ENCODE data around the gene CC2D2A. TPM values are rescaled to one million over a fixed set of nuclear protein-coding genes. Genes with fewer than 3 reads are reported as not detected.

CC2D2A gene
- total RNA-seq, 3 donors from 2014 or later = 10.7 to 22.9 (median 14.9) TPM

DNA sequence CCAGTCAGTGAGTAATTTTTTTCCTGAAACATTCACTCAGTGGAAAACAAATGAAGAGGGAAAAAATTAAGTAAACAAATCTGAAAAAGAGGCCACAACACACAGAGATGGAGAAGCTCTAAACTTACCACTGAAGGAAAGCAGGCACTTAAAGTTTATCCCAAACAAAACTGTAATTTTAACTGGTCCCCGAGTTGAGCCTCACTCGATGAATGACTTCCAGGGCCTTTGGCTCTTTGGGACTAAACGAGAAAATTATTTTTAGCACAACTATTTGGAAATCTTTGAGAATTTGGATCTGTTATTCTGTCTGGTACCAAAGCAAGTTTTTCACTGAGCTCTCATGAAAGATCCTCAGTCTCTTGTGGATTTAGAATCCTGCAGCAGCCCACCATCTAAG lies 42.0 kb upstream of the CC2D2A start, which contains the start of gene C1QTNF7:
Gene C1QTNF7 (plus strand): TSS at position 333 of the 400 bp plus-strand sequence. CDS start 7,711 bp downstream, outside the sequence.
- Histone ChIP-seq H3K27ac (peak within 1 kb of the TSS in 1 of 2 donors; percentile 27), H3K9me3 (no peaks in the 10 kb centered on the region), H3K4me1 (no peaks in the 10 kb centered on the region), H3K4me3 (no peak within 1 kb of the TSS), H3K27me3 (no peaks in the 10 kb centered on the region), H3K36me3 (no peaks in the 10 kb centered on the region)
- TF ChIP-seq POLR2A (IDR thresholded peaks at IDR 0.05) = no peak
- TF ChIP-seq CTCF (IDR thresholded peaks at IDR 0.05) = no peak
- TF ChIP-seq POLR2AphosphoS5 (IDR thresholded peaks at IDR 0.05) = no peak
- DNase-seq (ENCODE audit: low spot score in 2 of 2) = no peak
- intact Hi-C loops (cut with DNase I; ENCODE audit: low total_unique reads) = no loop called here

DNA sequence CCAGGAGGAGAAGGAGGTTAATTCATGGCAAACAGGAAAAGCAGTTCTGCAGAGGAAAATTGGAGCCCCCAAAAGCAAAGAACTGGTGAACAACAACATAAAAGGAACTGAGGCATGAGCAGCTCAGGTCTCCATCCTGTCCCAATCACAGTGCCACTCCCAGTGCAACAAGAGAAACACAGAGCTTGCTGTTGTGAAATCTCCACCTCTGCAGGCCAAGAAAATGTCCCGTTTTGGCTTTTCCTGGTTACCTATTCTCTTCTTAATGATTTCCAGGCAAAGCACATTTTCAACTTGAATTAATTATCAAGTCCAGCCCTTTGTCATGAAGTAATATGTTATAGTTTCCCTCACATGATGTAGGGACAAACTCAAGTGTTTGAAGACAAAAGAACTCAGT lies 41.1 kb upstream of the CC2D2A start:
- DNase-seq (ENCODE audit: low spot score in 2 of 2) = no peak
- intact Hi-C loops (cut with DNase I; ENCODE audit: low total_unique reads) = no loop called here
- H3K4me3 ChIP-seq = no peak overlapping the region
- no peaks in the 10 kb centered on the region for H3K9me3 ChIP-seq
- no peaks in the 10 kb centered on the region for H3K27me3 ChIP-seq
- H3K27ac ChIP-seq = no peak overlapping the region
- TF ChIP-seq POLR2AphosphoS5 (IDR thresholded peaks at IDR 0.05) (peak in 2 of 3 donors; percentile 17 to 78), CTCF (IDR thresholded peaks at IDR 0.05) (no peak)
- H3K4me1 ChIP-seq = no peaks in the 10 kb centered on the region
- H3K36me3 ChIP-seq = no peaks in the 10 kb centered on the region

DNA sequence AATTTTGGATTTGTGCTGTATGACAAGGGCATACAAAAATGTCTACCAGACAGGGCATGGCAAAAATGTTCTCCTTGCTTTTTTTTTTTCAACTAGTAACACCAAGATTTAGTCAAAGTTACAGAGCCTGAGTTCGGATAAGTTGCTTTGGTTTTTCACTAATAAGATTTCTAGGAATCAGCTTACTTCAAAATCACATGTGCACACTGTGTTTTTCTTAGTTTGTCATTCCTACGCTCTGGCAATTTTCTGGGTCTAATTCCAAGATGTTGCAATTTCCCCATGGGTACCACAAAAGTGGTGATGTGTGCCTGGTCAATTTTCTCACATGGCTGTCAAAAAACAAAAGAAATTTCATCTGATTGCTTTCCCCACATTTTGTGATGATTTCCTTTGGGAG lies 35.6 kb upstream of the CC2D2A start:
- Histone ChIP-seq H3K4me1 (no peaks in the 10 kb centered on the region), H3K27ac (no peak overlapping the region)

GRCh38 chr4:15434676-15435075 lies 35.0 kb upstream of the CC2D2A start:
- H3K27ac ChIP-seq = no peak overlapping the region
- H3K36me3 ChIP-seq = no peaks in the 10 kb centered on the region
- no peaks in the 10 kb centered on the region for H3K4me1 ChIP-seq
- H3K9me3 ChIP-seq = no peaks in the 10 kb centered on the region
- no peak overlapping the region for H3K4me3 ChIP-seq
- intact Hi-C loops (cut with DNase I; ENCODE audit: low total_unique reads) = no loop called here
- TF ChIP-seq POLR2A (IDR thresholded peaks at IDR 0.05) = no peak
- TF ChIP-seq CTCF (IDR thresholded peaks at IDR 0.05) = no peak
- TF ChIP-seq POLR2AphosphoS5 (IDR thresholded peaks at IDR 0.05) = no peak
- no peaks in the 10 kb centered on the region for H3K27me3 ChIP-seq
- DNase-seq (ENCODE audit: low spot score in 2 of 2) = no peak

More for the DNA sequence above, 35.6 kb upstream of the CC2D2A start:
- TF ChIP-seq CTCF (IDR thresholded peaks at IDR 0.05) (no peak), POLR2AphosphoS5 (IDR thresholded peaks at IDR 0.05) (no peak), POLR2A (IDR thresholded peaks at IDR 0.05) (no peak)
- intact Hi-C loops (cut with DNase I; ENCODE audit: low total_unique reads) = no loop called here
- no peaks in the 10 kb centered on the region for H3K36me3 ChIP-seq
- H3K27me3 ChIP-seq = no peaks in the 10 kb centered on the region
- H3K4me3 ChIP-seq = no peak overlapping the region
- DNase-seq (ENCODE audit: low spot score in 2 of 2) = no peak
- H3K9me3 ChIP-seq = no peaks in the 10 kb centered on the region

DNA sequence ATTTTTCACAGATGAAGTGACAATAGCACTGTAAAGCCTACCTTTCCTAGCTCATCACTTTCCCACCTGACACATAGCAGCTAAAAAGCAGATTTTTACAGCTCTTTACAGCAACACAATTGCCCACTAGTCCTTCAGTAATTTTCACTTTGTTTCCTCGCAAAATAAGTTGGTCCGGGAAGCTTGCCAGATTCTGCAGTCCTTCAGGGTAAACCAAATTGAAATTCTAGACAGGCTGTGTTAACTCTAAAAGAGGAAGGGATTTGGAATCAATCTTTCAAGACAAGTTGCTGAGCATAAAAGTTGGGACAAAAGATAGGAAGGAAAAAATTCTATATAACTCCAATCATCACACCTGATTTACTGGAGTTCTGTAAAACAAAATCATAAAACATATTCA lies 33.2 kb upstream of the CC2D2A start:
- intact Hi-C loops (cut with DNase I; ENCODE audit: low total_unique reads) = no loop called here
- Histone ChIP-seq H3K36me3 (no peaks in the 10 kb centered on the region), H3K27ac (no peak overlapping the region), H3K27me3 (no peaks in the 10 kb centered on the region), H3K9me3 (no peaks in the 10 kb centered on the region), H3K4me3 (no peak overlapping the region), H3K4me1 (no peaks in the 10 kb centered on the region)
- TF ChIP-seq CTCF (IDR thresholded peaks at IDR 0.05) (no peak), POLR2A (IDR thresholded peaks at IDR 0.05) (no peak), POLR2AphosphoS5 (IDR thresholded peaks at IDR 0.05) (no peak)
- no peak for DNase-seq (ENCODE audit: low spot score in 2 of 2)
